Measurements from ENCODE around the gene JDP2.

JDP2 gene

GRCh38 chr14:75484711-75485429, 57.0 kb downstream of the JDP2 start:
- DNase-seq (ENCODE audit: low read depth): no peak

GRCh38 chr14:75486318-75486717, 58.5 kb downstream of the JDP2 start:
- DNase-seq (ENCODE audit: low read depth): no peak

GRCh38 chr14:75487155-75487671, 59.4 kb downstream of the JDP2 start:
- no peak for DNase-seq (ENCODE audit: low read depth)

- DNase-seq (ENCODE audit: low read depth): no peak
These were observed 61.6 kb downstream of the JDP2 start for GRCh38 chr14:75489480-75489837.

GRCh38 chr14:75491376-75491978, 63.7 kb downstream of the JDP2 start:
- DNase-seq (ENCODE audit: low read depth): no peak

- no peak for DNase-seq (ENCODE audit: low read depth)
These were observed 65.2 kb downstream of the JDP2 start for GRCh38 chr14:75492832-75493591.

GRCh38 chr14:75493592-75494087, 65.8 kb downstream of the JDP2 start:
- no peak for DNase-seq (ENCODE audit: low read depth)

GRCh38 chr14:75494896-75495295, 67.1 kb downstream of the JDP2 start:
- DNase-seq (ENCODE audit: low read depth): no peak

GRCh38 chr14:75495399-75495798, 67.6 kb downstream of the JDP2 start:
- DNase-seq (ENCODE audit: low read depth): no peak

- DNase-seq (ENCODE audit: low read depth): no peak
These were observed 68.1 kb downstream of the JDP2 start for GRCh38 chr14:75495882-75496281.

GRCh38 chr14:75496755-75497154, 68.9 kb downstream of the JDP2 start:
- no peak for DNase-seq (ENCODE audit: low read depth)

- no peak for DNase-seq (ENCODE audit: low read depth)
These were observed 69.4 kb downstream of the JDP2 start for GRCh38 chr14:75497191-75497590.

- DNase-seq (ENCODE audit: low read depth): no peak
These were observed 69.9 kb downstream of the JDP2 start for GRCh38 chr14:75497701-75498100.

GRCh38 chr14:75499084-75499875, 71.5 kb downstream of the JDP2 start:
- no peak for DNase-seq (ENCODE audit: low read depth)

- DNase-seq (ENCODE audit: low read depth): no peak
These were observed 73.3 kb downstream of the JDP2 start for GRCh38 chr14:75501080-75501479.

GRCh38 chr14:75504411-75504810, 76.6 kb downstream of the JDP2 start:
- DNase-seq (ENCODE audit: low read depth): no peak

- DNase-seq (ENCODE audit: low read depth): no peak
These were observed 79.1 kb downstream of the JDP2 start for GRCh38 chr14:75506930-75507329.

GRCh38 chr14:75510547-75510946, 82.7 kb downstream of the JDP2 start:
- DNase-seq (ENCODE audit: low read depth): no peak

GRCh38 chr14:75511201-75511600, 83.4 kb downstream of the JDP2 start:
- DNase-seq (ENCODE audit: low read depth): no peak

- no peak for DNase-seq (ENCODE audit: low read depth)
These were observed 86.3 kb downstream of the JDP2 start for GRCh38 chr14:75513911-75514672.
